Mucosa of stomach (tissue), 1 donor: ENCODE data around the gene PLA2G12B.
"Not testable (repeated sequence)": the region's sequence is repeated elsewhere in the genome, so short reads cannot be mapped to it uniquely, and the experiment has no call there.

ENCODE experiments used
- H3K27me3 ChIP-seq: one replicate; pipeline ENCODE4 v1.7.0; 2013; ENCODE audit warnings: mild to moderate bottlenecking, low read length; ENCODE audit not compliant: control insufficient read depth, insufficient read depth
- H3K36me3 ChIP-seq: one replicate; pipeline ENCODE4 v1.7.0; 2013; ENCODE audit warnings: low read length; ENCODE audit not compliant: control insufficient read depth, insufficient read depth
- H3K4me1 ChIP-seq: one replicate; pipeline ENCODE4 v1.7.0; 2013; ENCODE audit warnings: mild to moderate bottlenecking, low read length; ENCODE audit not compliant: control insufficient read depth, insufficient read depth
- H3K4me3 ChIP-seq: one replicate; pipeline ENCODE4 v1.7.0; 2013; ENCODE audit warnings: low read length
- H3K9ac ChIP-seq: one replicate; pipeline ENCODE4 v1.7.0; 2013; ENCODE audit warnings: mild to moderate bottlenecking, low read length, moderate library complexity
- H3K9me3 ChIP-seq: one replicate; pipeline ENCODE4 v1.7.0; 2013; ENCODE audit warnings: mild to moderate bottlenecking, low read length, moderate library complexity; ENCODE audit not compliant: control insufficient read depth
- donor health status: Pancreatic carcinoma.

Gene PLA2G12B

GRCh38 chr10:72930276-72930675 lies 24.3 kb downstream of the PLA2G12B start:
- Histone ChIP-seq H3K4me1 (peaks cover 3% of the 10 kb centered on the region), H3K27me3 (no peaks in the 10 kb centered on the region), H3K4me3 (no peak overlapping the region), H3K9me3 (no peaks in the 10 kb centered on the region), H3K9ac (no peak overlapping the region), H3K36me3 (no peaks in the 10 kb centered on the region)

DNA sequence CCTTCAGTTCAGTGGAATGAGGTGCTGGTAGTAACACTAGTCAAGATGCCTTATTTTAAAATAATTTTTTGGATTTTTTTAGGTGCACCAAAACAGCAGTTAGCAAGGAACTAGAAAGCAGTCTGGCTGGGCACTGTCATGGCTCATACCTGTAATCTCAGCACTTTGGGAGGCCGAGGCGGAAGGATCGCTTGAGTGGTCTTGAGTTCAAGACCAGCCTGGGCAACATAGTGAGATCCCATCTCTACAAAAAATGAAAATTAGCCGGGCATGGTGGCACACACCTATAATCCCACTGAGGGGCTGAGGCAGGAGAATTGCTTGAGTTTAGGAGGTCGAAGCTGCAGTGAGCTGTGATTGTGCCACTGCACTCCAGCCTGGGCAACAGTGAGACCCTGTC lies 25.8 kb downstream of the PLA2G12B start:
- Histone ChIP-seq H3K9ac (no peak overlapping the region), H3K27me3 (no peaks in the 10 kb centered on the region), H3K4me3 (no peak overlapping the region), H3K4me1 (peaks cover 3% of the 10 kb centered on the region), H3K36me3 (no peaks in the 10 kb centered on the region), H3K9me3 (no peaks in the 10 kb centered on the region)

DNA sequence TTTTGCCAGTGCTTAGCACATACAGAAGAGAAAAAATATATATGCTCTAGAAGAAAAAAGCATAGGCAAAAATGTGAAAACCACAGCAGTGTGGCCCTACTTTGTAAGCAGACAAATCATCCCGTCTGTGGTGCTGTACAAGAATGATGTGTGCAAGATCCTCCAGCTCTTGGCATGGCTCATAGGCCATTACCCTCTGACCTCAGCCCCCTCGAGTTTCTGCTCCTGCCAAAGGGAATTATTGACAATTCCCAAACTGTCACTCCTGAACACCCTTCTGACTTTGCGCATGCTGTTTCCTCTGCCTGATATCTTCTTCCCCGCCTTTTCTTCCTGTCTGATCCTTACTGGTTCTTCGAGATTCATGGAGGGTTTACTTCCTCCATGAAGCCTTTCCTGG lies 27.1 kb downstream of the PLA2G12B start:
- Histone ChIP-seq H3K4me3 (no peak overlapping the region), H3K27me3 (no peaks in the 10 kb centered on the region), H3K4me1 (peaks cover 3% of the 10 kb centered on the region), H3K9me3 (no peaks in the 10 kb centered on the region), H3K9ac (no peak overlapping the region), H3K36me3 (no peaks in the 10 kb centered on the region)

DNA sequence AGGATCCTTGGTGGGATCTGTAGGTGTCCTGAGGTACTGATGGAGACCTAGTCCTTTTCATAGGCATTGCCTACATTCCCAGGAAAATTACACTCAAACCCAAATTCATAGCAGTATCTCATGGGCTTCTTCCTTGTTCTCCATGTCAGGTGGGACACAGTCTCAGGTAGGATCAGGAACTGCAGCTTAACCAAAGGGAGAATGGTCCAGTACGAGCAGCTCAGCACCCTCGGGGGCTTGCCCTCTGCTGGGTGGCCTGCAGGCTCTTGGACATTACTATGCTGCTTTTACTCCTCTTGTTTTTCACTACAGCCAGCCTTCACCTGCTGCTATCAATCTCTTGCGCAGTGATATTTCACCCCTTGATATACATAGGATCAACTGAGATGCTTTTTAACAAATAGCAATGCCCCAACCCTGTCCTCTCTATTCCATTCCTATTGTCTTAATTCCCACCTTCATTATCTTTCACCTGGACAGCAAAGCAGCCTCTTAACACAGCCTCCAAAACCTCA lies 28.6 kb downstream of the PLA2G12B start:
- H3K4me1 ChIP-seq = peaks cover 3% of the 10 kb centered on the region
- H3K9ac ChIP-seq = no peak overlapping the region
- H3K4me3 ChIP-seq = no peak overlapping the region
- no peaks in the 10 kb centered on the region for H3K27me3 ChIP-seq
- no peaks in the 10 kb centered on the region for H3K36me3 ChIP-seq
- no peaks in the 10 kb centered on the region for H3K9me3 ChIP-seq

DNA sequence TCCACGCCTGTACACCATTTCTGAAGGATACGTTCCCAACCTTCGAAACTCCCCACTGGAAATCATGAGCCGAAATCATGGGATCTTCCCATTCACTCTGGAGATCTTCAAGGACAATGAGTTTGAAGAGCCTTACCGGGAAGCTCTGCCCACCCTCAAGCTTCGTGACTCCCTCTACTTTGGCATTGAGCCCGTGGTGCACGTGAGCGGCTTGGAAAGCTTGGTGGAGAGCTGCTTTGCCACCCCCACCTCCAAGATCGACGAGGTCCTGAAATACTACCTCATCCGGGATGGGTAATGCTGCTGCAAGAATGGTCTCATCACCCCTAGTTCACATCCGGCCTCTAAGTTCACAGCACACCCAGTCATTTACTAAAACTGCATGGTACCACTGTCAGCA lies 30.3 kb downstream of the PLA2G12B start:
- H3K9me3 ChIP-seq = no peaks in the 10 kb centered on the region
- H3K27me3 ChIP-seq = no peaks in the 10 kb centered on the region
- peaks cover 3% of the 10 kb centered on the region for H3K4me1 ChIP-seq
- no peak overlapping the region for H3K9ac ChIP-seq
- no peak overlapping the region for H3K4me3 ChIP-seq
- no peaks in the 10 kb centered on the region for H3K36me3 ChIP-seq

- H3K4me1 ChIP-seq, H3K9me3 ChIP-seq, H3K36me3 ChIP-seq, H3K9ac ChIP-seq, H3K4me3 ChIP-seq, H3K27me3 ChIP-seq: not testable (repeated sequence)
These were observed 33.4 kb downstream of the PLA2G12B start for GRCh38 chr10:72921147-72921683.

- Histone ChIP-seq H3K9me3 (no peaks in the 10 kb centered on the region), H3K36me3 (no peaks in the 10 kb centered on the region), H3K4me1 (no peaks in the 10 kb centered on the region), H3K27me3 (no peaks in the 10 kb centered on the region), H3K9ac (no peak overlapping the region), H3K4me3 (no peak overlapping the region)
These were observed 36.3 kb downstream of the PLA2G12B start for GRCh38 chr10:72918352-72918751.

- not testable (repeated sequence) for H3K4me1 ChIP-seq, H3K36me3 ChIP-seq, H3K9ac ChIP-seq, H3K9me3 ChIP-seq, H3K27me3 ChIP-seq, H3K4me3 ChIP-seq
These were observed 36.7 kb downstream of the PLA2G12B start for GRCh38 chr10:72917803-72918332.

- not testable (repeated sequence) for H3K36me3 ChIP-seq, H3K9me3 ChIP-seq, H3K4me3 ChIP-seq, H3K4me1 ChIP-seq, H3K9ac ChIP-seq, H3K27me3 ChIP-seq
These were observed 37.4 kb downstream of the PLA2G12B start for GRCh38 chr10:72917201-72917600.

DNA sequence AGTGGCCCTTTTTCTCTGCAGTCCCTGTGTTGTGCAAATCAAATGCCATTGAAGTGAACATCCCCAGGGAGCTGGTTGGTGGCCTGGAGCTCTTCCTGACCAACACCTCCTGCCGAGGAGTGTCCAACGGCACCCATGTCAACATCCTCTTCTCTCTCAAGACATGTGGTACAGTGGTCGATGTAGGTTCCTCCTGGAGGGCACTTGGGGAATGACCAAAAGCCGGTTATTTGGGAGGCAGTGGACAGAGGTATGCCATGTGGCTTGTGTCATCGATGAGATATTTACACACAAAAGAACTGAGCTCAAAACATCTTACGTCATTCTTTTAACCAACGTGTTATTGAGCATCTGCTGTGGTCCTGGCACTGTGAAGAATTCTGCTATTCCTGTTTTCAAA lies 41.3 kb downstream of the PLA2G12B start:
- Histone ChIP-seq H3K9ac (no peak overlapping the region), H3K4me3 (no peak overlapping the region), H3K27me3 (no peaks in the 10 kb centered on the region)

DNA sequence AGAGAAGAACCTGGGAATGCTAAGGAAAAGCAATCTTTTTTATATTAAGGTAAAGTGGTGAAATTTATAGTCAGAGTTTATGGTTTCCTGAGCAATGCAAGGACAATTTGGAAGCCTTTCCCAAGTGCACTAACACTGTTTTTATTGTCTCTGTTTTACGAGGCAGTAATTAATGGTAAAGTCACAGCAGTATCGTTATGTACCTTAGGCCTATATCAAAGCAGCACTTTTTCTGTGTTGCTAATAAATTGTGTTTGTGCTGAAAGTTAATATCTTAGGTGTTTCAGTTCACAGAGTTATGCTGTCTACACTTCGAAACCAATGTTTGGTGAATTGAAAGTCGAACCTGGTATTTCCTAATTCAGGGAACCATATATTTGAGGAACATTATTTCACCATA lies 41.9 kb downstream of the PLA2G12B start:
- H3K27me3 ChIP-seq = no peaks in the 10 kb centered on the region
- H3K9me3 ChIP-seq = no peaks in the 10 kb centered on the region
- no peaks in the 10 kb centered on the region for H3K36me3 ChIP-seq
- no peaks in the 10 kb centered on the region for H3K4me1 ChIP-seq
- H3K9ac ChIP-seq = no peak overlapping the region
- H3K4me3 ChIP-seq = no peak overlapping the region

More for the DNA sequence above, 41.3 kb downstream of the PLA2G12B start:
- Histone ChIP-seq H3K4me1 (no peaks in the 10 kb centered on the region), H3K9me3 (no peaks in the 10 kb centered on the region), H3K36me3 (no peaks in the 10 kb centered on the region)

DNA sequence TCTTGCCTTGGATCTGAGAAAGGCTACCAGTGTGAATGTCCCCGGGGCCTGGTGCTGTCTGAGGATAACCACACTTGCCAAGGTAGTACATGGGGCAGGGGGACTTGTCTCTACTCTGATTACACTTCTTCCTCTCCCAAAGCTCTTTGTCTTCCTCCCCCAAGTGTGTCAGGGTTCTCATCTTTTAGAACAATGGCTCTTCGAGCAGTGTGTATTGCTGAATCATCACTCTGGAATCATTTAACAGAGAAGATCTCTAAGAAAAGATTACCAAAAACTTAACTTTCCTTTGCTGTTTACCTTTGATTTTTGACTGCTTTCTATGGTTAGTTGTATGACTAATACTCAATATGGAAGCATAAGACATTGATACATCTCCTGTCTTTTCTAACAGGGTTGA lies 42.8 kb downstream of the PLA2G12B start:
- no peaks in the 10 kb centered on the region for H3K9me3 ChIP-seq
- H3K9ac ChIP-seq = no peak overlapping the region
- no peaks in the 10 kb centered on the region for H3K4me1 ChIP-seq
- no peaks in the 10 kb centered on the region for H3K36me3 ChIP-seq
- no peak overlapping the region for H3K4me3 ChIP-seq
- H3K27me3 ChIP-seq = no peaks in the 10 kb centered on the region

DNA sequence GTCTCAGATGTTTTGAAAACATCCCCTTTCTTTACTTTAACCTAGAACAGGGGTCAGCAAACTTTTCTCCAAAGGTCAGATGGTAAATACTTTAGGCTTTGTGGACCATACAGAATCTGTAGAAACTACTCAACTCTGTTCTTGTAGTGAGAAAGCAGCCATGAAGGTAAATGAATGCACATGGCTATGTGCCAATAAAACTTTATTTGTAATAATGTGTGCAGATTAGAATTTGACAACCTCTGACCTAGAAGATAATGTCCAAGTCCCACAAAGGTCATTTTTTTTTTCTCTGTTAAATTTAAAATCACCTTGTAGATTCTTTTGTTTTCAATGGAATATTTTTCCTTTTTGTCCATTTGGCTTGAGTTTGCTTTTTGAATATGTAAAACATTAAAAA lies 43.9 kb downstream of the PLA2G12B start:
- Histone ChIP-seq H3K4me1 (no peaks in the 10 kb centered on the region), H3K9me3 (no peaks in the 10 kb centered on the region), H3K27me3 (no peaks in the 10 kb centered on the region), H3K4me3 (no peak overlapping the region), H3K9ac (no peak overlapping the region), H3K36me3 (no peaks in the 10 kb centered on the region)
